HepG2 (cell line): ENCODE results near the gene PSMC3IP. TPM values are rescaled to one million over a fixed set of nuclear protein-coding genes. Genes with fewer than 3 reads are reported as not detected.

Experiments used
- ATAC-seq: fragments of 200-7000 bp; cut with Tn5 transposase; 3 replicates; pipeline ENCODE4 v1.9.1; 2020; ENCODE audit warnings: mild to moderate bottlenecking, moderate library complexity
- BruUV-seq: library from RNA; stranded (reverse); fragments of 400-500 nt; replicated peaks from 2 replicates; lab custom pipeline; 2021; lab: Mats Ljungman, UMichigan
- CTCF ChIA-PET: fragments of 300-600 bp; formaldehyde crosslinking; extraction: SDS; loops from one replicate; lab custom pipeline; 2021; ENCODE audit warnings: low total read pairs, inconsistent platforms, low intra/inter-chr PET ratio; lab: Yijun Ruan, JAX
- POLR2A ChIA-PET: fragments of 350-600 bp; sonication (Branson Sonifier 250); formaldehyde crosslinking; loops from one replicate; lab custom pipeline; 2020; ENCODE audit warnings: antibody characterized with exemption, inconsistent platforms; lab: Yijun Ruan, JAX
- DNase-seq: peaks from one replicate; pipeline ENCODE4 v3.0.0-alpha.2; 2015; ENCODE audit warnings: low spot score
- FAIRE-seq: peaks from 3 replicates; lab custom pipeline; 2011; peaks lifted over from hg19 to GRCh38; lab: Jason Lieb, UNC
- H2AFZ ChIP-seq: one replicate; pipeline ENCODE4 v1.6.1; 2011; ENCODE audit warnings: low read length, inconsistent platforms
- H3K27ac ChIP-seq: fragments of 300-600 bp; 3 replicates; pipeline ENCODE4 v1.8.0; 2011; ENCODE audit warnings: mixed run types, mild to moderate bottlenecking, mixed read lengths, low read length, inconsistent platforms; ENCODE audit not compliant: insufficient read depth; ENCODE audit errors: extremely low read length
- H3K27me3 ChIP-seq, 2 experiments: fragments of 200-600 bp in 1 of 2; 2 replicates in 1 of 2; 3 replicates in 1 of 2; pipeline versions ENCODE4 v1.6.0 to v1.8.0; 2011; ENCODE audit warnings: low read length in 2 of 2, mild to moderate bottlenecking in 2 of 2, moderate library complexity in 2 of 2, inconsistent platforms in 1 of 2; ENCODE audit not compliant: insufficient read depth in 2 of 2, control insufficient read depth in 1 of 2
- H3K36me3 ChIP-seq, 2 experiments: fragments of 200-600 bp in 1 of 2; replicated peaks in 1 of 2; 2 replicates in 1 of 2; 3 replicates in 1 of 2; pipeline versions ENCODE4 v1.5.1 to v1.8.0; 2011; ENCODE audit warnings: low read length in 2 of 2, inconsistent platforms in 1 of 2; ENCODE audit not compliant: insufficient read depth in 2 of 2, control insufficient read depth in 1 of 2
- H3K4me1 ChIP-seq: 2 replicates; pipeline ENCODE4 v1.5.1; 2012; ENCODE audit warnings: low read length, inconsistent platforms; ENCODE audit not compliant: insufficient read depth
- H3K4me2 ChIP-seq: 2 replicates; pipeline ENCODE4 v1.6.0; 2011; ENCODE audit warnings: low read depth, low read length, inconsistent platforms
- H3K4me3 ChIP-seq, 3 experiments: fragments of 200-600 bp in 1 of 3; sonication (generic), shearing (Covaris generic) in 1 of 3; replicated peaks in 1 of 3; 2 replicates each; pipeline ENCODE4 v1.5.1; 2011 to 2016; ENCODE audit warnings: low read length in 3 of 3, inconsistent platforms in 2 of 3, low read depth in 2 of 3, mild to moderate bottlenecking in 2 of 3, control low read depth in 1 of 3, mixed read lengths in 1 of 3; ENCODE audit not compliant: insufficient read depth in 1 of 3
- H3K79me2 ChIP-seq: one replicate; pipeline ENCODE4 v1.6.1; 2011; ENCODE audit warnings: low read length, inconsistent platforms; ENCODE audit not compliant: insufficient read depth
- H3K9ac ChIP-seq: 2 replicates; pipeline ENCODE4 v1.6.0; 2011; ENCODE audit warnings: mild to moderate bottlenecking, low read depth, low read length, inconsistent platforms; ENCODE audit not compliant: insufficient read depth
- H3K9me3 ChIP-seq: 2 replicates; pipeline ENCODE4 v1.5.1; 2012; ENCODE audit warnings: mild to moderate bottlenecking, low read length
- H4K20me1 ChIP-seq: 2 replicates; pipeline ENCODE4 v1.6.0; 2011; ENCODE audit warnings: inconsistent platforms, mild to moderate bottlenecking, low read length, moderate library complexity; ENCODE audit not compliant: insufficient read depth
- CBX2 ChIP-seq, 2 experiments: fragments of 200-600 bp in 1 of 2; sonication (generic); formaldehyde crosslinking in 1 of 2; IDR thresholded peaks; 2 replicates each; pipeline versions ENCODE4 v1.7.0 to v1.8.1; 2018 to 2022; ENCODE audit warnings: low read depth in 2 of 2, low read length in 1 of 2, mild to moderate bottlenecking in 1 of 2, missing genetic modification reagents in 1 of 2
- EP300 ChIP-seq, 3 experiments: sonication (generic) in 1 of 3; formaldehyde crosslinking in 1 of 3; IDR thresholded peaks; 2 replicates each; pipeline versions ENCODE4 v1.5.1 to v1.6.1; 2011 to 2020; ENCODE audit warnings: low read depth in 2 of 3, low read length in 2 of 3, borderline replicate concordance in 1 of 3, improper control_type of control experiment in 1 of 3, mild to moderate bottlenecking in 1 of 3, missing genetic modification reagents in 1 of 3, moderate library complexity in 1 of 3
- FUBP1 ChIP-seq: sonication (generic); formaldehyde crosslinking; IDR thresholded peaks from 2 replicates; pipeline ENCODE4 v1.5.1; 2020; ENCODE audit warnings: missing genetic modification reagents, mild to moderate bottlenecking, borderline replicate concordance
- KLF16 ChIP-seq, 2 experiments: sonication (generic) in 1 of 2; formaldehyde crosslinking in 1 of 2; IDR thresholded peaks; 2 replicates each; pipeline versions ENCODE4 v1.6.1 to v1.8.0; 2016 to 2023; ENCODE audit warnings: missing genetic modification reagents in 2 of 2, missing compliant biosample characterization in 1 of 2
- SP1 ChIP-seq, 2 experiments: fragments of 450-650 bp in 1 of 2; sonication (generic) in 1 of 2; formaldehyde crosslinking in 1 of 2; IDR thresholded peaks; 2 replicates each; pipeline versions ENCODE4 v1.4.0 to v1.6.1; 2016 to 2020; ENCODE audit warnings: missing genetic modification reagents in 1 of 2
- TOE1 ChIP-seq: sonication (generic); formaldehyde crosslinking; IDR thresholded peaks from 2 replicates; pipeline ENCODE4 v1.4.0; 2020; ENCODE audit warnings: mild to moderate bottlenecking, missing genetic modification reagents
- ZNF292 ChIP-seq: sonication (generic); formaldehyde crosslinking; IDR thresholded peaks from 2 replicates; pipeline ENCODE4 v1.8.1; 2022; ENCODE audit warnings: mild to moderate bottlenecking, low read depth, missing genetic modification reagents, borderline replicate concordance
- ZNF382 ChIP-seq: sonication (generic); formaldehyde crosslinking; IDR thresholded peaks from 2 replicates; pipeline ENCODE4 v1.5.0; 2020; ENCODE audit warnings: missing genetic modification reagents, mild to moderate bottlenecking, borderline replicate concordance
- ZNF468 ChIP-seq: sonication (generic); formaldehyde crosslinking; IDR thresholded peaks from 2 replicates; pipeline ENCODE4 v1.8.0; 2022; ENCODE audit warnings: mild to moderate bottlenecking, moderate library complexity, missing genetic modification reagents
- ZNF563 ChIP-seq: sonication (generic); formaldehyde crosslinking; IDR thresholded peaks from 2 replicates; pipeline ENCODE4 v1.8.0; 2022; ENCODE audit warnings: mild to moderate bottlenecking, moderate library complexity, missing genetic modification reagents
- ZNF607 ChIP-seq: sonication (generic); formaldehyde crosslinking; IDR thresholded peaks from 2 replicates; pipeline ENCODE4 v1.5.1; 2020; ENCODE audit warnings: missing genetic modification reagents, mild to moderate bottlenecking, borderline replicate concordance
- ZNF678 ChIP-seq: sonication (generic); formaldehyde crosslinking; IDR thresholded peaks from 2 replicates; pipeline ENCODE4 v1.4.0; 2020; ENCODE audit warnings: mild to moderate bottlenecking, missing genetic modification reagents
- ZNF709 ChIP-seq: sonication (generic); formaldehyde crosslinking; IDR thresholded peaks from 2 replicates; pipeline ENCODE4 v1.5.0; 2020; ENCODE audit warnings: mild to moderate bottlenecking, missing genetic modification reagents
- WGBS: methylation state at CpG from one replicate; pipeline ENCODE4 v1.1.6; 2017; ENCODE audit warnings: low lambda C conversion rate; 5-methylcytosine and 5-hydroxymethylcytosine counted together
- in situ Hi-C: cut with HindIII; loops from 2 replicates; pipeline ENCODE4 v1.10.0; 2017; ENCODE audit warnings: low pct_unique_long_range_greater_than_20kb; ENCODE audit not compliant: extremely low pct_ligation_motif_present
- intact Hi-C: fragments of 100-400 bp; cut with micrococcal nuclease; formaldehyde crosslinking; loops from one replicate; pipeline ENCODE4 v1.10.0; 2022; ENCODE audit not compliant: unreplicated experiment
- polyA plus RNA-seq, 8 experiments: library from polyadenylated mRNA; depleted of rRNA in 3 of 8; stranded (reverse) in 7 of 8; unstranded in 1 of 8; fragments of >200 nt; fragmentation: Illumina TruSeq in 4 of 8; extraction: Trizol in 4 of 8; gene quantifications; 2 replicates each; pipeline versions ENCODE4 v1.2.1 to v1.2.3, GENCODE V29; 2011 to 2016; ENCODE audit warnings: low read depth in 4 of 8, missing spikeins in 1 of 8, mixed read lengths in 1 of 8; ENCODE audit not compliant: insufficient read depth in 1 of 8
- total RNA-seq, 5 experiments: library from RNA; depleted of rRNA; stranded (reverse); fragments of >200 nt; fragmentation: Illumina TruSeq; extraction: Trizol; gene quantifications; 2 replicates each; pipeline ENCODE4 v1.2.3, GENCODE V29; 2016; ENCODE audit warnings: low read depth in 1 of 5
- TF ChIP-seq, protein P1 (sequence below): sonication (generic); formaldehyde crosslinking; conservative IDR thresholded peaks from 2 replicates; pipeline ENCODE4 v1.5.0; 2020; ENCODE audit warnings: missing genetic modification reagents

Gene PSMC3IP
- total and polyA plus RNA-seq, 2 of the 13 experiments (the other 11 are each of a cell fraction or from before 2014, with no cell fraction given): 6.5 to 22.4 TPM

DNA sequence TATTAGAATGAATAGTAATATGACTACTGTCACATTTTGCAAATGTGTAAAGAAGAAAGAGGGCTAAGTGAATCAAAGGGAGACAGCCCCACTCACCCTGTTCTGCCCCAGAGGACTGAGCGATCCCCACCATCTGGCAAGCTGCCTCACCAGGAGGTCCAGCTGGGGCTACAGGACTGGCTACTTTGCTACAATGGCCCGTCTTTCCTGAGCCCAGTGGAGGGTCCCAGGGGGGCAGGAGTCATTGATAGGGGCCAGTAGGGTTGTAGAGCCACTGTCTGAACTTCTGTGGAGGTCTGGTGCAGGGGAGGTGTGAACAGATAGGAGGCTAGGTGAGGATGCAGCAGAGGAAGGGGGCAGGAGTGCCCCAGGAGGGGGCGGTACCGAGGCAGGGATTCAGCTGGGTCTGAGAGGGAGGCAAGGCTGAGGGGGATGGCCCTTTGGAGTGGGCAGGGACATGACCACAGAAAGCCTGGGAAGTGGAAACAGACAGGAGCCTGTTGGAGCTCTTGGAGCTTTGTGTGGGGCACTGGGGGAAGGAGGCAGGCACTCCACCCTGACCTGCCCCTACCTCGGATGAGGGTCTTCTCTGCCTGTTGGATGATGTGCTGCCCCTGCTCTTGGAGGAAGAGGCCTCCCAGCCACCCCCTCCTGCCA, 21.4 kb downstream of the PSMC3IP start (continued):
- 0 out of 4 replicates have a peak, but pooled peaks of 1 of the 2 experiments have one; percentile 34 for TF ChIP-seq KLF16 (CRISPR knock-in tag; IDR thresholded peaks at IDR 0.05)

DNA sequence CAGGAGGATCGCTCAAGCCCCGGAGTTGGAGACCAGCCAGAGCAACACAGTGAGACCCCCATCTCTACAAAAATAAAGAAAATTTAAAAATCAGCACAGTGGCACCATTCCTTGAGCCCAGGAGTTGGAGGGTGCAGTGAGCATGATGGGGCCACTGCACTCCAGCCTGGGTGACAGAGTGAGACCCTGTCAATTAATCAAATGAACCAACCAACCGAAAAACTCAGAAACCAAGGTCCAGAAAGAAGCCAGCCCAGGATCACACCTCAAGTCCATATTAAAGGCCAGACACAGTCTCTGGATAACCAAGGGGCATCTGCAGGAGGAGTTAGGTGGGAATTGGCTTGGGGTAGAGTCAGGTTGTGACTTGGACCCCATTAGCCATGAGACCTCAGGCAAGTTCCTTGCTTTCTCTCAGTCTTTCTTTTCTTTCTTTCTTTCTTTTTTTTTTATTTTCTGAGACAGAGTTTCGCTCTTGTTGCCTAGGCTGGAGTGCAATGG, 22.4 kb downstream of the PSMC3IP start:
- Histone ChIP-seq H3K4me2 (peak overlapping the region; percentile 100), H3K4me1 (peaks cover 52% of the 10 kb centered on the region), H3K79me2 (peaks cover 18% of the 10 kb centered on the region), H3K4me3 (peak overlapping the region; percentile 88 to 100 (median 94)), H3K27me3 (no peaks in the 10 kb centered on the region; a peak in 1 of 5 replicates), H3K9ac (peak overlapping the region; percentile 97), H3K27ac (peak overlapping the region; percentile 87), H3K9me3 (no peaks in the 10 kb centered on the region), H4K20me1 (no peaks in the 10 kb centered on the region), H2AFZ (no peak overlapping the region), H3K36me3 (no peaks in the 10 kb centered on the region)
- intact Hi-C loops: no loop called here
- 24% methylated on average over 4 of the region's 4 CpGs for WGBS
- DNase-seq (no peak), ATAC-seq (peak; percentile 1; the same call in 2 of the 3 replicates), FAIRE-seq (no peak)
- ChIA-PET CTCF (no interaction called here), POLR2A (interaction anchor here (0.6 to 4.4 kb wide), 13 partner anchors 10 to 167 kb away, joined by 3 to 80 read pairs (median 12); partner anchors contain the start of genes COASY, MLX, NAGLU and PLEKHH3)
- in situ Hi-C loops: no loop called here
- BruUV-seq: TSS peak; percentile 93
- no peak for TF ChIP-seq CBX2 (IDR thresholded peaks at IDR 0.05; ENCODE audit: low read depth, low read length)
- TF ChIP-seq CBX2 (CRISPR knock-in tag; IDR thresholded peaks at IDR 0.05; ENCODE audit: low read depth): no peak
- TF ChIP-seq ZNF678 (CRISPR knock-in tag): no peak
- 0 out of 2 replicates have a peak, but pooled peaks have one; percentile 6 for TF ChIP-seq ZNF563 (CRISPR knock-in tag)
- TF ChIP-seq ZNF709 (CRISPR knock-in tag): peak; percentile 2; the same call in 1 of the 2 replicates
- TF ChIP-seq SP1 (IDR thresholded peaks at IDR 0.05): no peak
- no peak for TF ChIP-seq SP1 (CRISPR knock-in tag; IDR thresholded peaks at IDR 0.05)
- TF ChIP-seq EP300 (IDR thresholded peaks at IDR 0.05; ENCODE audit: low read depth in 2 of 2, low read length in 2 of 2): no peak
- no peak for TF ChIP-seq EP300 (CRISPR knock-in tag; IDR thresholded peaks at IDR 0.05; ENCODE audit: borderline replicate concordance)
- TF ChIP-seq ZNF292 (CRISPR knock-in tag): no peak
- TF ChIP-seq, protein P1, sequence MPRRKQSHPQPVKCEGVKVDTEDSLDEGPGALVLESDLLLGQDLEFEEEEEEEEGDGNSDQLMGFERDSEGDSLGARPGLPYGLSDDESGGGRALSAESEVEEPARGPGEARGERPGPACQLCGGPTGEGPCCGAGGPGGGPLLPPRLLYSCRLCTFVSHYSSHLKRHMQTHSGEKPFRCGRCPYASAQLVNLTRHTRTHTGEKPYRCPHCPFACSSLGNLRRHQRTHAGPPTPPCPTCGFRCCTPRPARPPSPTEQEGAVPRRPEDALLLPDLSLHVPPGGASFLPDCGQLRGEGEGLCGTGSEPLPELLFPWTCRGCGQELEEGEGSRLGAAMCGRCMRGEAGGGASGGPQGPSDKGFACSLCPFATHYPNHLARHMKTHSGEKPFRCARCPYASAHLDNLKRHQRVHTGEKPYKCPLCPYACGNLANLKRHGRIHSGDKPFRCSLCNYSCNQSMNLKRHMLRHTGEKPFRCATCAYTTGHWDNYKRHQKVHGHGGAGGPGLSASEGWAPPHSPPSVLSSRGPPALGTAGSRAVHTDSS (CRISPR knock-in tag): no peak
- no peak for TF ChIP-seq ZNF468 (CRISPR knock-in tag)
- no peak for TF ChIP-seq ZNF382 (CRISPR knock-in tag)
- TF ChIP-seq TOE1 (CRISPR knock-in tag): no peak
- TF ChIP-seq FUBP1 (CRISPR knock-in tag): 0 out of 2 replicates have a peak, but pooled peaks have one; percentile 28
- 0 out of 2 replicates have a peak, but pooled peaks have one; percentile 4 for TF ChIP-seq ZNF607 (CRISPR knock-in tag)
